H1 (cell line): ENCODE measurements around the gene CD34. TPM values are rescaled to one million over a fixed set of nuclear protein-coding genes. Genes with fewer than 3 reads are reported as not detected.

Experiments used
- CTCF ChIA-PET: fragments of 300-600 bp; sonication (Branson Sonifier 250); formaldehyde crosslinking; loops from one replicate; lab custom pipeline; 2021; ENCODE audit not compliant: partially characterized antibody; lab: Charles Lee
- POLR2A ChIA-PET: fragments of 300-600 bp; sonication (Branson Sonifier 250); formaldehyde crosslinking; loops from one replicate; lab custom pipeline; 2021; ENCODE audit warnings: inconsistent platforms; ENCODE audit not compliant: partially characterized antibody; lab: Charles Lee
- DNase-seq, 2 experiments: peaks; one replicate each; pipeline versions ENCODE4 v3.0.0 to v3.0.0-alpha.2; 2010 to 2022; ENCODE audit warnings: low spot score in 2 of 2, low read depth in 1 of 2, mixed read lengths in 1 of 2
- FAIRE-seq: peaks from 2 replicates; lab custom pipeline; 2011; peaks lifted over from hg19 to GRCh38; lab: Jason Lieb, UNC
- H2AFZ ChIP-seq: 2 replicates; pipeline ENCODE4 v1.8.1; 2012; ENCODE audit warnings: low read length, inconsistent platforms
- H2AK5ac ChIP-seq: 2 replicates; pipeline ENCODE4 v1.6.1; 2013; ENCODE audit warnings: low read depth, low read length
- H2BK120ac ChIP-seq: replicated peaks from 2 replicates; pipeline ENCODE3; 2013; ENCODE audit warnings: low read depth, low read length, inconsistent platforms
- H2BK12ac ChIP-seq: 2 replicates; pipeline ENCODE4 v1.6.1; 2013; ENCODE audit warnings: low read depth, low read length
- H2BK15ac ChIP-seq: 2 replicates; pipeline ENCODE4 v1.6.1; 2013; ENCODE audit warnings: low read length
- H2BK20ac ChIP-seq: 2 replicates; pipeline ENCODE4 v1.6.1; 2013; ENCODE audit warnings: low read length
- H2BK5ac ChIP-seq: 2 replicates; pipeline ENCODE4 v1.6.1; 2013; ENCODE audit warnings: low read depth, low read length
- H3K14ac ChIP-seq: 2 replicates; pipeline ENCODE4 v1.6.1; 2013; ENCODE audit warnings: inconsistent platforms; ENCODE audit not compliant: insufficient read length
- H3K18ac ChIP-seq: 2 replicates; pipeline ENCODE4 v1.6.1; 2013; ENCODE audit warnings: low read length; ENCODE audit errors: extremely low read depth
- H3K23ac ChIP-seq: 2 replicates; pipeline ENCODE4 v1.6.1; 2013; ENCODE audit warnings: inconsistent platforms; ENCODE audit not compliant: insufficient read length
- H3K23me2 ChIP-seq: 2 replicates; pipeline ENCODE4 v1.6.1; 2013; ENCODE audit warnings: low read depth, low read length
- H3K27ac ChIP-seq: 2 replicates; pipeline ENCODE4 v1.6.1; 2011; ENCODE audit warnings: low read depth, low read length, inconsistent platforms
- H3K27me3 ChIP-seq, 4 experiments: replicated peaks in 1 of 4; 1 replicate in 1 of 4; 2 replicates in 3 of 4; pipeline versions ENCODE4 v1.6.1 to v1.8.1; 2011 to 2013; ENCODE audit warnings: low read length in 3 of 4, mild to moderate bottlenecking in 3 of 4, inconsistent platforms in 2 of 4, mixed read lengths in 2 of 4, moderate library complexity in 1 of 4; ENCODE audit not compliant: control insufficient read depth in 3 of 4, insufficient read depth in 3 of 4; ENCODE audit errors: extremely low read depth in 1 of 4
- H3K36me3 ChIP-seq, 4 experiments: 2 replicates each; pipeline versions ENCODE4 v1.6.1 to v1.8.1; 2011 to 2013; ENCODE audit warnings: mild to moderate bottlenecking in 4 of 4, low read length in 3 of 4, moderate library complexity in 2 of 4, control low read depth in 1 of 4, inconsistent platforms in 1 of 4; ENCODE audit not compliant: insufficient read depth in 4 of 4, control insufficient read depth in 2 of 4
- H3K4ac ChIP-seq: replicated peaks from 2 replicates; pipeline ENCODE3; 2013; ENCODE audit warnings: low read length, low read depth, mixed read lengths, inconsistent platforms; ENCODE audit not compliant: insufficient read length
- H3K4me1 ChIP-seq, 4 experiments: replicated peaks in 1 of 4; 1 replicate in 1 of 4; 2 replicates in 3 of 4; pipeline versions ENCODE4 v1.6.1 to v1.8.1; 2011 to 2013; ENCODE audit warnings: low read length in 3 of 4, inconsistent platforms in 2 of 4, mixed read lengths in 1 of 4; ENCODE audit not compliant: insufficient read depth in 4 of 4, control insufficient read depth in 3 of 4
- H3K4me2 ChIP-seq, 2 experiments: 2 replicates each; pipeline versions ENCODE4 v1.6.1 to v1.8.1; 2011 to 2013; ENCODE audit warnings: low read depth in 2 of 2, low read length in 2 of 2, control low read depth in 1 of 2, inconsistent platforms in 1 of 2, mild to moderate bottlenecking in 1 of 2; ENCODE audit not compliant: insufficient read depth in 1 of 2
- H3K4me3 ChIP-seq, 4 experiments: fragments of 200-600, 300-600 bp in 1 of 4; sonication (generic), shearing (Covaris generic), sonication (Bioruptor Twin) in 1 of 4; 2 replicates each; pipeline versions ENCODE4 v1.5.1 to v1.8.1; 2011 to 2016; ENCODE audit warnings: low read length in 4 of 4, low read depth in 3 of 4, control low read depth in 2 of 4, inconsistent platforms in 2 of 4, mild to moderate bottlenecking in 2 of 4, mixed read lengths in 1 of 4, moderate library complexity in 1 of 4; ENCODE audit not compliant: insufficient read depth in 2 of 4; ENCODE audit errors: extremely low read depth in 1 of 4
- H3K56ac ChIP-seq: replicated peaks from 2 replicates; pipeline ENCODE3; 2013; ENCODE audit warnings: low read depth, mild to moderate bottlenecking, mixed read lengths, low read length, inconsistent platforms; ENCODE audit not compliant: insufficient read length
- H3K79me1 ChIP-seq: 2 replicates; pipeline ENCODE4 v1.6.1; 2013; ENCODE audit warnings: low read depth, low read length, control low read depth
- H3K79me2 ChIP-seq, 2 experiments: 2 replicates each; pipeline versions ENCODE4 v1.6.1 to v1.8.1; 2012 to 2013; ENCODE audit warnings: low read length in 2 of 2, mild to moderate bottlenecking in 2 of 2, inconsistent platforms in 1 of 2; ENCODE audit not compliant: insufficient read depth in 2 of 2, control insufficient read depth in 1 of 2
- H3K9ac ChIP-seq, 4 experiments: replicated peaks in 1 of 4; 1 replicate in 1 of 4; 2 replicates in 3 of 4; pipeline versions ENCODE4 v1.6.1 to v1.8.1; 2011 to 2013; ENCODE audit warnings: low read depth in 3 of 4, low read length in 3 of 4, control low read depth in 2 of 4, mild to moderate bottlenecking in 2 of 4, moderate library complexity in 2 of 4, inconsistent platforms in 1 of 4; ENCODE audit errors: extremely low read depth in 1 of 4
- H3K9me3 ChIP-seq, 2 experiments: 2 replicates each; pipeline versions ENCODE4 v1.6.1 to v1.8.1; 2012 to 2013; ENCODE audit warnings: mild to moderate bottlenecking in 2 of 2, moderate library complexity in 2 of 2, control low read depth in 1 of 2, inconsistent platforms in 1 of 2, low read depth in 1 of 2, low read length in 1 of 2, mixed read lengths in 1 of 2; ENCODE audit not compliant: insufficient read depth in 2 of 2
- H4K20me1 ChIP-seq, 2 experiments: replicated peaks in 1 of 2; 2 replicates each; pipeline versions ENCODE3 to v1.8.1; 2011 to 2013; ENCODE audit warnings: inconsistent platforms in 2 of 2, low read length in 2 of 2, mild to moderate bottlenecking in 1 of 2; ENCODE audit not compliant: insufficient read depth in 2 of 2, control insufficient read depth in 1 of 2
- H4K5ac ChIP-seq: 2 replicates; pipeline ENCODE4 v1.6.1; 2013; ENCODE audit warnings: low read length, low read depth, mixed read lengths, inconsistent platforms; ENCODE audit not compliant: insufficient read length
- H4K8ac ChIP-seq: 2 replicates; pipeline ENCODE4 v1.8.0; 2013; ENCODE audit warnings: mild to moderate bottlenecking, moderate library complexity, low read length, inconsistent platforms; ENCODE audit not compliant: insufficient read depth; ENCODE audit errors: extremely low read depth
- H4K91ac ChIP-seq: replicated peaks from 2 replicates; pipeline ENCODE3; 2013; ENCODE audit warnings: low read length, mixed read lengths, inconsistent platforms; ENCODE audit not compliant: insufficient read length
- CTCF ChIP-seq, 3 experiments: IDR thresholded peaks; 1 replicate in 2 of 3; 2 replicates in 1 of 3; pipeline versions ENCODE4 v1.5.1 to v1.6.1; 2011; ENCODE audit warnings: low read length in 3 of 3, mild to moderate bottlenecking in 3 of 3, inconsistent platforms in 2 of 3, low read depth in 1 of 3, moderate library complexity in 1 of 3; ENCODE audit not compliant: insufficient read depth in 1 of 3; ENCODE audit errors: control extremely low read depth in 1 of 3
- KDM4A ChIP-seq: IDR thresholded peaks from one replicate; pipeline ENCODE4 v1.7.1; 2012; ENCODE audit warnings: low read depth, mild to moderate bottlenecking, moderate library complexity, low read length, inconsistent platforms; ENCODE audit not compliant: severe bottlenecking
- NANOG ChIP-seq: IDR thresholded peaks from 2 replicates; pipeline ENCODE4 v1.6.1; 2011; ENCODE audit warnings: low read length, low read depth, mild to moderate bottlenecking, inconsistent platforms; ENCODE audit not compliant: insufficient read depth, poor library complexity, severe bottlenecking
- POLR2AphosphoS5 ChIP-seq: IDR thresholded peaks from 2 replicates; pipeline ENCODE4 v1.6.1; 2011; ENCODE audit warnings: low read depth, low read length
- RAD21 ChIP-seq, 2 experiments: IDR thresholded peaks in 1 of 2; conservative IDR thresholded peaks in 1 of 2; 2 replicates each; pipeline ENCODE4 v1.6.1; 2011; ENCODE audit warnings: low read depth in 2 of 2, low read length in 2 of 2, improper control_type of control experiment in 1 of 2, inconsistent platforms in 1 of 2, mild to moderate bottlenecking in 1 of 2, moderate library complexity in 1 of 2
- RBBP5 ChIP-seq: IDR thresholded peaks from 2 replicates; pipeline ENCODE4 v1.7.1; 2012; ENCODE audit warnings: low read depth, mild to moderate bottlenecking, inconsistent platforms, low read length, moderate library complexity, borderline replicate concordance
- SIRT6 ChIP-seq: IDR thresholded peaks from one replicate; pipeline ENCODE4 v1.7.1; 2012; ENCODE audit warnings: low read length, inconsistent platforms
- TBP ChIP-seq: IDR thresholded peaks from 2 replicates; pipeline ENCODE4 v1.6.1; 2011; ENCODE audit warnings: low read depth, low read length, improper control_type of control experiment
- WGBS, 2 experiments: shearing (Covaris generic) in 1 of 2; methylation state at CpG; one replicate each; pipeline versions ENCODE4 v1.1.6 to v1.1.7; 2013 to 2015; ENCODE audit warnings: low lambda C conversion rate in 2 of 2, mixed read lengths in 2 of 2, inconsistent platforms in 1 of 2, low coverage in 1 of 2, missing lambda C conversion rate in 1 of 2; ENCODE audit not compliant: insufficient replicate concordance in 2 of 2, insufficient coverage in 1 of 2, insufficient read length in 1 of 2; ENCODE audit errors: extremely low coverage in 1 of 2, missing lambda C conversion rate in 1 of 2; 5-methylcytosine and 5-hydroxymethylcytosine counted together
- polyA plus RNA-seq, 7 experiments: library from polyadenylated mRNA; depleted of rRNA in 3 of 7; stranded (reverse) in 5 of 7; unstranded in 2 of 7; fragments of >200 nt in 5 of 7; fragments of 200-250 nt in 2 of 7; gene quantifications; 1 replicate in 5 of 7; 2 replicates in 1 of 7; 4 replicates in 1 of 7; pipeline versions ENCODE4 v1.2.1 to v1.2.3, GENCODE V29; 2011 to 2013; ENCODE audit warnings: missing spikeins in 2 of 7, mixed read lengths in 2 of 7
- total RNA-seq: library from RNA; stranded (reverse); fragmentation: NEBNext Ultra II Directional; extraction: Animal tissue kit (Norgen Biotek cat#: 25700); gene quantifications from 2 replicates; pipeline ENCODE4 v1.2.1, GENCODE V29; 2021

The CD34 gene
- total and polyA plus RNA-seq, 2 of the 8 experiments (the other 6 are each of a cell fraction or from before 2014, with no cell fraction given): 0.39 to 0.54 TPM

GRCh38 chr1:207873055-207873890 lies 37.7 kb downstream of the CD34 start:
- 77% methylated on average over 8 of the region's 8 CpGs; no CpG with 5 or more reads in 1 of the 2 experiments for WGBS, 2 experiments
- H4K20me1 ChIP-seq: no peaks in the 10 kb centered on the region
- H3K79me2 ChIP-seq: no peaks in the 10 kb centered on the region
- no peaks in the 10 kb centered on the region for H3K36me3 ChIP-seq
- H3K4me1 ChIP-seq: peaks cover 0 to 6% (median 4%) of the 10 kb centered on the region in 4 experiments; a peak in 6 of 7 replicates
- no peak overlapping the region for H3K4me3 ChIP-seq
- H4K5ac ChIP-seq: no peak overlapping the region
- H2BK12ac ChIP-seq: no peak overlapping the region
- no peak overlapping the region for H3K56ac ChIP-seq
- H2AFZ ChIP-seq: 0 out of 2 replicates have a peak overlapping the region, but pooled peaks have one; percentile 2
- ChIA-PET CTCF (interaction anchor here (1.1 to 12.5 kb wide), 13 partner anchors 11 to 125 kb away, joined by 4 to 180 read pairs (median 6); no protein-coding TSS in a partner anchor), POLR2A (no interaction called here)
- H3K4ac ChIP-seq: no peak overlapping the region
- no peak overlapping the region for H2BK5ac ChIP-seq
- H2AK5ac ChIP-seq: no peak overlapping the region
- no peak overlapping the region for H2BK120ac ChIP-seq
- H3K4me2 ChIP-seq: no peak overlapping the region
- DNase-seq: no peak
- H2BK15ac ChIP-seq: no peak overlapping the region
- no peaks in the 10 kb centered on the region for H3K79me1 ChIP-seq
- H3K23me2 ChIP-seq: peaks cover 5% of the 10 kb centered on the region; the same call in 1 of the 2 replicates
- no peak overlapping the region for H3K27ac ChIP-seq
- no peak overlapping the region for H3K9ac ChIP-seq
- no peak overlapping the region for H3K23ac ChIP-seq
- no peak overlapping the region for H4K91ac ChIP-seq
- no peak for FAIRE-seq
- no peak overlapping the region for H2BK20ac ChIP-seq
- H3K9me3 ChIP-seq: no peaks in the 10 kb centered on the region
- H4K8ac ChIP-seq: no peak overlapping the region
- no peak overlapping the region for H3K18ac ChIP-seq
- H3K14ac ChIP-seq: no peak overlapping the region
- peaks cover 0 to 21% (median 6%) of the 10 kb centered on the region in 4 experiments; a peak in 5 of 7 replicates for H3K27me3 ChIP-seq
- no peak for TF ChIP-seq CTCF (IDR thresholded peaks at IDR 0.05; ENCODE audit: control extremely low read depth in 1 of 3, insufficient read depth in 1 of 3, low read depth in 1 of 3, low read length in 3 of 3)
- TF ChIP-seq TBP: no peak
- TF ChIP-seq NANOG: no peak
- TF ChIP-seq RAD21 (IDR thresholded peaks at IDR 0.05 in 1 of 2, conservative IDR thresholded peaks at IDR 0.05 in 1 of 2; ENCODE audit: low read depth in 2 of 2, low read length in 2 of 2): no peak
- TF ChIP-seq RBBP5: no peak
- no peak for TF ChIP-seq SIRT6
- TF ChIP-seq KDM4A: no peak
- no peak for TF ChIP-seq POLR2AphosphoS5
